Activated CD4-positive, alpha-beta T cell treated with anti-CD3 and anti-CD28 coated beads, Interleukin-2, Interleukin-6, amounts not matched to agents 100 ng/mL and 50 ng/mL, durations not matched to agents 16 hours and 8 hours (primary cell): ENCODE data around the gene RRM1.
A peak's percentile ranks its signal among the peaks of the same experiment; 100 is the strongest.
"Not testable (repeated sequence)": the region's sequence is repeated elsewhere in the genome, so short reads cannot be mapped to it uniquely, and the experiment has no call there.

Experiments used
- DNase-seq: peaks from one replicate; pipeline ENCODE4 v3.0.0-alpha.2; 2020

The RRM1 gene

DNA sequence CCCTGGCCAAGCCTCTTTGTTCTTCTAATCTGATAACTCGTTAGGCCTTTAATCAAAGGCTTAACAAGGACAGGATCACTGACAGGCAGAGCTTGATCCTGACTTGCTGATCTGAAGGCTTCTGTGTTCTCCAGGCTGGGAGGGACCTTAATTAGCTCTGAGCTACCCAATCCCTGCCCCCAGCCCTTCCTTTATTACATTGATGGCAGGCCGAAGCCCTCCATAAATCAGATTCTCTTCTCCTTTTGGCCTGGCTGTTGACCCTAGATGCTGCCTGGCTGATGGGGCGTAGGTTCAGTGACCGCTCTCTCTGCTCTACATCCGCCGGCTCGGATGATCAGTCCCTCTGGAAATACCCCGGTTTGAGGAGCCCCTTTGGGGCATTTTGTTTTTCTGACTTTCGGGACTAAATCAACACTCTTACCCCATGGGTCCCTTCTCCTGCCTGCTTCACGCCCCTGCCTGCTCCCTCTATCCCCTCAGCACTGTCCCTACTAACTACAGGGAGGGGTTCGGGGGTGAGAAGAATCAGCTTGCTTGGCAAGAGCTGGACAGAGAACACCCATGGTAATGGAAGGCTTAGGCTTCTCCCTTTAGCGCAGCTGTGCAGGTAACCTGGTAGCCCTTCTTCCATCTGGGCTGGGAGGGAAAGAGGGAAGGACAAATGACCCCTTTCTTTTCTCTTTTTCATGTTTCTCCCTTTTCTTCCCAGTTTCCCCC is 10.0 kb upstream of the RRM1 start:
- DNase-seq = no peak

GRCh38 chr11:4085575-4085974 is 9.0 kb upstream of the RRM1 start:
- DNase-seq = no peak

- DNase-seq = no peak
These were observed 7.8 kb upstream of the RRM1 start for GRCh38 chr11:4086575-4087353.

GRCh38 chr11:4087551-4087950 is 7.0 kb upstream of the RRM1 start:
- DNase-seq = no peak

DNA sequence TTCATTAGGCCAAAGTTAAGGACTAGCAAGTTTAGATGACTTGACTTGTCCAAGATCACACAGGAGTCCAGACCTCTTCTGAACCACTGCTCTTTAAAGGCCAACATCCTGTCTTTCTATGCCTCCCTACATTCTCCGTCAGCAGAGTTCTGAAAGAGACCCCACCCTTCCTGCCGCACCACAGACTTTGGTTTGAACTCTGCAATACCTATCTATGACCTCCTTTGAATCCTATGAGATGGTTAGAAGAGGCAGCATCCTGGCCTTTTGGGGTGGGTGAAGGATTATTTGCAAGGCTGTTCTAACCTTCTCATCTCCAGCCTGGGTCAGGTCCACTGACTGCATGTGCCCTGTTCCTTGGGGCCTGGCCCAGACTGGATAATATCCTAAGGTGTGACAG is 4.3 kb upstream of the RRM1 start:
- DNase-seq = no peak

GRCh38 chr11:4092026-4092425 is 2.6 kb upstream of the RRM1 start:
- DNase-seq = no peak

- peak; percentile 8 for DNase-seq
These were observed 866 bp upstream of the RRM1 start for GRCh38 chr11:4093519-4094347.

- DNase-seq = peak; percentile 39
These were observed 1.1 kb downstream of the RRM1 start for GRCh38 chr11:4095509-4096230.

DNA sequence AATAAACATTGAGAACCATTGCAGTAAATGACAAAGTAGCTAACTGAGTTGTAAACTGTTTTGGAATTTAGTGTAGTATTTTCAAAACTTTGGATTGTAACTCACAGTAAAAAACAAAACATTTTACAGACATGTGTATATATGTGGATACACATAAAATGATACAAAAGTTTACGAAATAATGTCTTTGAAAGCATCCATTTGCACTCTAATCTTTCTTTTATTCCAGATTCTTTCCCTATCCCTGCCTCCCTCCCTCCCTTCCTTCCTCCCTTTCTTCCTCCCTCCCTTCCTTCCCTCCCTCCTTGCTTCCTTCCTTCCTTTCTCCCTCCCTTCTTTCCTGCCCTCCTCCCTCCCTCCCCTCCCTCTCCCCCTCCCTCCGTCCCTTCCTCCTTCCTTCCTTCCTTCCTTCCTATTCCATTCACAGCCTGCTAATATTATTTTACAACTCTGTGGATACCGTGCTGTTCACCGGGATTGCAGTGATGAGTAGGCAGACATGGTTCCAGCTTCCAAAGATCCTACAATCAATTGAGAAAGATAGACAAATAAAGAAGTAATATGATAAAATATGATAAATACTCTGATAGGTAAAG is 3.5 kb downstream of the RRM1 start:
- no peak for DNase-seq

- no peak for DNase-seq
These were observed 8.1 kb downstream of the RRM1 start for GRCh38 chr11:4102711-4103110.

- DNase-seq = no peak
These were observed 8.7 kb downstream of the RRM1 start for GRCh38 chr11:4103269-4103668.

- DNase-seq = no peak
These were observed 11.3 kb downstream of the RRM1 start for GRCh38 chr11:4105916-4106315.

- no peak for DNase-seq
These were observed 17.2 kb downstream of the RRM1 start for GRCh38 chr11:4111834-4112233.

GRCh38 chr11:4115128-4115527 is 20.5 kb downstream of the RRM1 start:
- DNase-seq = no peak

DNA sequence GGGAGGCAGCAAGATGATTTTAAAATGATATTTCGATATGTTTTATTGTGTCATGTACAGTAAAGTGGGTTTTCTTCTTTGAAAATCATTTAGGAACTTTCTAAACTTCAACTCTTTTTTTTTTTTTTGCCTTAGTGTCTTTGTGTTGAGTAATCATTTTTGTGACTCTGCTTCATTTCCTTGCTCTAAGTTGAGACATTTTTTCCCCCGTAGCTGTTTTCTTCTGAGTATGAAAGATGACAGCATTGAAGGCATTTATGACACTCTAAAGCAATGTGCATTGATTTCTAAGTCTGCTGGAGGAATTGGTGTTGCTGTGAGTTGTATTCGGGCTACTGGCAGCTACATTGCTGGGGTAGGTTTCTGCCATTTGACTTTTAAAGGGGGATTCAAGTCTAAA is 23.5 kb downstream of the RRM1 start:
- DNase-seq = peak; percentile 26

GRCh38 chr11:4123218-4123617 is 28.6 kb downstream of the RRM1 start:
- no peak for DNase-seq

DNA sequence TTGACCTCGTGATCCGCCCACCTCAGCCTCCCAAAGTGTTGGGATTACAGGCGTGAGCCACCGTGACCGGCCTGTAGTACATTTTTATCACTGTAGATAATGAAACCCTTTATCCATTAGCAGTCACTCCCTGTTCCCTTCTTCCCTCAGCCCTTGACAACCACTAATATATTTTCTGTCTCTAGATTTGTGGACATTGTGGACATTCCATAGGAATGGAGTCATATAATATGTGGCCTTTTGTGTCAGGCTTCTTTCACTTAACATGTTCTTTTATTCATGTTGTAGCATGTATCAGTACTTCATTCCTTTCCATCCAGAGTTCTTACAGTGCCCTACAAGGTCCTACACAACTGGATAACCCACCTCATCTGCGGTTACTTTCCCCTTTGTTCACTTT is 30.5 kb downstream of the RRM1 start:
- DNase-seq = no peak

DNA sequence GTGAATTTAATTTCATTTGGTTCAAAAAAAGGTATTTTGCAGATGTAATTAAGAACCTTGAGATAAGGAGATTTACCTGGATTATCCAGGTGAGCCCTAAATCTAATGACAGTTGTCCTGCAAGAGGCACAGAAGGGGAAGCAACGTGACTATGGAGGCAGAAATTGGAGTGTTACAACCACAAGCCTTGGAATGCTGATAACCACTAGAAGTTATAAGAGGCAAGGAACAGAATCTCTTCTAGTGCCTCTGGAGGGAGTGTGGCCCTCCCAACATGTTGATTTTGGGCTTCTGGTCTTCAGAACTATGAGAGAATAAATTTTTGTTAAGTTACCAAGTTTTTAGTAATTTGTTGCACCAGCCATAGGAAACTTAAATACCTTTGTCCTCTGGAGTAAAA is 32.8 kb downstream of the RRM1 start:
- no peak for DNase-seq

- not testable (repeated sequence) for DNase-seq
These were observed 35.6 kb downstream of the RRM1 start for GRCh38 chr11:4130219-4130618.

DNA sequence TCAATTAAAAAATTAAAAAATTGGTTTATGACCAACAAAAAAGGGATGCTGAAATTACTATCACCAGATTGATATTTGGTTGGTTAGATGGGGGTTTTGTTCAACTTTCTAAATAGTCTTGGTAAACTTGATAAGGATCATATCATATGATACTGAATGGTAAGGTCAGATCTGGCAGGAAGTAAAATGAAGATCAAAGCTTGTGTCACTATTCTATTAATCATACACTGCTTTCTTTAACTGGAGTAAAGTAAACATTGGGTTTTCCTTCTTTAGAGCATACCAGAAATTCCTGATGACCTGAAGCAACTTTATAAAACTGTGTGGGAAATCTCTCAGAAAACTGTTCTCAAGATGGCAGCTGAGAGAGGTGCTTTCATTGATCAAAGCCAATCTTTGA is 40.2 kb downstream of the RRM1 start:
- DNase-seq = no peak

- no peak for DNase-seq
These were observed 43.9 kb downstream of the RRM1 start for GRCh38 chr11:4138497-4138896.

DNA sequence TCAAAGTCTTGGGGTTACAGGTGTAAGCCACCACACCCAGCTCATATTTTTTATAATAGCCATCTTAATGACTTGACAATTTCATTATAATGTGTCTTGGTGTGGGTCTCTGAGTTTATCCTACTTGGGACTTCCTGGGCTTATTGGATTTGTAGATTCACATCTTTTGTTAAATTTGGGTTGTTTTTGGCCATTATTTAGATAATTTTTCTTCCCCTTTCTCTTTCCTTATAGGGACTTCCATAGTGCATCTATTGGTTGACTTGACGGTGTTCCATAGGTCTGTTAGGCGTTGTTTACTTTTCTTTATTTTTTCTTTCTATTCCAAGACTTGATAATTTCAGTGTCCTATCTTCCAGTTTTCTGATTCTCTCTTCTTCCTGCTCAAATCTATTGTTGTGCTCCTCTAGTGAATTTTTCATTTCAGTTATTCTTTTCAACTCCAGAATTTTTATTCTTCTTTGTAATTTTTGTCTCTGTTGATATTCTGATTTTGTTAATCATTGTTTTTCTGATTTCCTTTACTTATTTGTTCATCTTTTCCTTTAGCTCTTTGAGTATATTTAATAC is 45.6 kb downstream of the RRM1 start:
- no peak for DNase-seq
